Large intestine (tissue), 3 donors: ENCODE measurements around the gene SYT1. TPM values are rescaled to one million over a fixed set of nuclear protein-coding genes. Genes with fewer than 3 reads are reported as not detected.

Source experiments
- DNase-seq, 2 donors: peaks; one replicate each; pipeline versions ENCODE4 v3.0.0 to v3.0.0-alpha.2; 2013
- H3K27ac ChIP-seq: one replicate; pipeline ENCODE4 v1.5.1; 2013; ENCODE audit warnings: low read length
- H3K27me3 ChIP-seq: 2 replicates; pipeline ENCODE4 v1.6.1; 2013; ENCODE audit warnings: low read length; ENCODE audit not compliant: control insufficient read depth, insufficient read depth
- H3K36me3 ChIP-seq: 2 replicates; pipeline ENCODE4 v1.6.1; 2013; ENCODE audit warnings: low read length; ENCODE audit not compliant: control insufficient read depth, insufficient read depth
- H3K4me1 ChIP-seq: one replicate; pipeline ENCODE4 v1.6.1; 2013; ENCODE audit warnings: low read length; ENCODE audit not compliant: control insufficient read depth, insufficient read depth
- H3K4me3 ChIP-seq: one replicate; pipeline ENCODE4 v1.5.1; 2013; ENCODE audit warnings: low read length
- H3K9me3 ChIP-seq: one replicate; pipeline ENCODE4 v1.6.1; 2013; ENCODE audit warnings: mild to moderate bottlenecking, low read depth, low read length, moderate library complexity; ENCODE audit not compliant: control insufficient read depth
- WGBS: methylation state at CpG from one replicate; pipeline ENCODE4 v1.1.5; 2013; ENCODE audit warnings: low lambda C conversion rate; ENCODE audit not compliant: insufficient coverage; 5-methylcytosine and 5-hydroxymethylcytosine counted together
- polyA plus RNA-seq: library from polyadenylated mRNA; unstranded; fragments of 120-200 nt; gene quantifications from one replicate; pipeline ENCODE4 v1.2.1, GENCODE V29; 2013

SYT1 gene
- polyA plus RNA-seq, 1 donor: 12.6 TPM

DNA sequence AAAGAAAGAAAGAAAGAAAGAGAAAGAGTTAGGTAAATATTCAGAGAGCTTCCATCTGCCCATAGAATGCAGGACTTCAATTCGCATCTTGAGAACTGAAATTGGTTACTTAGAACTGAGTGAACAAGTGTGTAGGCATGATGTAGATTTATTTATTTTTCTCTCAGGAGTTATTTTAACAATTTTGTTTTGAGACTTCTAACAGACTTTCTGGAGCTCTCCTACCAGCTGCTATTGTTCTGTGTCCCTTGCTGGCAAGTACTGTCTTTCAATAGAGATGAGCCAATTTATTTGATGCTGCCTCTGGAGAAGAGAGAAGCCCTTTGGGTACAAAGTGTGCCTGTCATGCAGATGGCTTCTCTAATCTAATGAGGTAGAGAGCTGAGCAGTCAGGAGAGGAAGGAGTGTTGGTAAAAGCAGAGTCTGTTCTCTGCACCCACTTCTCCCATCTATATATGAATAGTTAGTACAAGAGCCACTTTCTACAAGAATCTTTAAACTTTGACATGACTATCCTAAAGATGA lies 67.0 kb downstream of the SYT1 start:
- Histone ChIP-seq H3K9me3 (no peaks in the 10 kb centered on the region), H3K27me3 (no peaks in the 10 kb centered on the region), H3K27ac (no peak overlapping the region), H3K4me3 (no peak overlapping the region), H3K36me3 (no peaks in the 10 kb centered on the region), H3K4me1 (no peaks in the 10 kb centered on the region)
- WGBS: no CpG with 5 or more reads among the region's 1 CpG
- DNase-seq: no peak

DNA sequence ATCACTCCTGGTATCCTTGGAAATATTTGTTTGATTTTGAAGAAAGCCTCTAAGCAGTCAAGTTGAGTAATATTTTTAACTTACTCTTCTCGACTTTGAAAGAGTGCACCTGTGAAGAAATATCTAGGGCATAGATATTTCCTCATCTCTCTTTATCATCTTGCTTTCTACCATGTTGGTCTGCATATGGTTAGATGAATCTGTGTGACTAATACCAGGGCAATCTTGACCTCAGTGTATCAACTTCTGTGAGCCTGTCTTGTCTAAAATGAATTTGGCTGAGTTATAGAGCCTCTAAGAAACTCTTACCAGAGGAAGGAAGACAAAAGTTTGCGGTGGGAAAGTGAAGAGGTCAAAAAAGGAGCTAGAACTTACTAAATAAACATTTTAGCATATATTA lies 68.4 kb downstream of the SYT1 start:
- H3K27ac ChIP-seq: no peak overlapping the region
- H3K9me3 ChIP-seq: no peaks in the 10 kb centered on the region
- 92% methylated on average over 1 of the region's 2 CpGs for WGBS
- H3K36me3 ChIP-seq: no peaks in the 10 kb centered on the region
- H3K27me3 ChIP-seq: no peaks in the 10 kb centered on the region
- no peaks in the 10 kb centered on the region for H3K4me1 ChIP-seq
- DNase-seq: no peak
- no peak overlapping the region for H3K4me3 ChIP-seq

DNA sequence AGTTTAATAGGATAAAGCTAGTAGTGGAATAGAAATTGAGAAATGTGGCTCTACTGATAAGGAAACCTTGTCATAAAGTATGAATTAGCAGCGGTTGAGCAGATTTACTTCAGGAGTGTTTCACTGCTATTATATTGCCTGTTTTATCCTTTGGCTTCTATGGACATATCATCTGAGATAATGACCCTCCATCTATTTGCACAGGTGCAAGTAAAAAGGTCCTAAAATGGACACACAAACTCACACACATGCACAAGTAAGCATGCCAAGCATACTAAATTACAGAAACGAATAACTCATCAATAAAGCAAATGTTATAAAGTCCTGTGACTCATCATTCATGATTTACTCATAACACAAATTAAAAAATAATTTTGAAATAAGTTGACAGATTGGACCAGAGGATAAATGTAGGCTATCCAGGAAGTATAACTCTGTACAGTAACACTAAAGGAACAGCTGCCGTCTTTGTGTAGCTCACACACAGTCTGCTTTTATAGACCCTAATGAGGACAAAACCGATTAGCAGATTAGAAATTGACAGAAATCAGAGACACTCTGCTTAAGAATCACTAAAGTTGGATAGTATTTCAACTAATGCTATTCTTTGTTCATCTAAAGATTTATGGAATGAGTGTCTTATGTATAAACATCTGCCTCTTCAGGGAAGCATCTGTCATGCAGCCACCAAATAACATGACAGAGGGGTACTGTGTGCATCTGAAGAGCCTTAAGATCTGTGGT lies 73.9 kb downstream of the SYT1 start:
- Histone ChIP-seq H3K9me3 (no peaks in the 10 kb centered on the region), H3K4me3 (no peak overlapping the region)
- WGBS: no CpG with 5 or more reads among the region's 4 CpGs

DNA sequence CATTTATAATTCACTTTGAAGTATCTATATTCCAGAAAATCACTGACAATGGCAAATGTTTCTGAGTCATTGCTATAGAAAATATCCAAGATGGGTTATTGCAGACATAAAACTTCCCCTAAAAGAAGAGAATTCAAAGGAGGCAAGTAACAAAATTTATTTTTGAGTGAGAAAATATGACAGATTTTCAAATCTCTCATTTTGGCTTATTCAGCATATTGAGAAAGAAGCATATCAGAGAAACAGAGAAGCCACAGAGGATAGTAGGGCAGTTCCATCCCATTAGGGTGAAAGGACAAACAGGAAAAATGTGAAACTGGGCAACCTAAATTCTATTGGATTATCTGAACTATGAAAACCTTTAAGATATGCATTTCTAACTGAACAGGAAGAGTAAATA lies 85.0 kb downstream of the SYT1 start:
- Histone ChIP-seq H3K4me3 (no peak overlapping the region), H3K4me1 (no peaks in the 10 kb centered on the region), H3K9me3 (no peaks in the 10 kb centered on the region), H3K27ac (no peak overlapping the region), H3K36me3 (no peaks in the 10 kb centered on the region), H3K27me3 (no peaks in the 10 kb centered on the region)
- DNase-seq: no peak

More for the DNA sequence above, 73.9 kb downstream of the SYT1 start:
- Histone ChIP-seq H3K36me3 (no peaks in the 10 kb centered on the region), H3K27me3 (no peaks in the 10 kb centered on the region), H3K27ac (no peak overlapping the region), H3K4me1 (no peaks in the 10 kb centered on the region)
- no peak for DNase-seq

DNA sequence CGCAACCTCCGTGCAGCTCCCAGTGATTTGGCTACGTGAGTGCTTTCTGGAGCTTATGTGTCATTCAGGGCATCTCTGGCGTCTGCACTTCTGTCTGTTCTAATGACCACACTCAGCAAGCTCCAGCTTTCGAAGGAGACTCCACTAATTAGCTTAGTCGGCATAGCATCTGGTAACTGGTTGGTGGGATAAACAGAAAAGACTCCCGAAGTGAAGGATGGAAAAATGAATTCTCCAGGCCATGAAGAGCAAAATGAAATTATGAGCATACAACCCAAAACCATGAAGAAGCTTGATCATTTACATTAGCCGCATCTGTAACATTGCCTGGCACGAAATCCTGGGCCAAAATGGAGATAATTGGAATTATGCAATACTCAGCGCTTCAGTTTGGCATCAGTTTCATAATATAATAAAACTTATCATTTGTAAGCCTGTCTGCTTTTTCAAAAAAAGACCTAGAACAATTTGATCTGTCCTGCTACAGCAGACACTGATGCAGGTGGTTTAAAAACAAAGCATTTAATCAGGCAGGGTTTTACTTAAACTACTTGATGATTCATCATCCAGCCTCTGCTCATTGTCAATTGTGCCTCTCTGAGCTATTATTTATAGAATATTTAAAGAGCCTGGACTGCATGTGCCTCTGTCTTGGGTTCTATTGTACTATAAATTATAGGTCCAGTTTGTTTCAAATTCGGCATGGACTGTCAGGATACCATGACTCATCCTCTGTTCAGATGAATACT lies 87.4 kb downstream of the SYT1 start:
- no peak overlapping the region for H3K27ac ChIP-seq
- H3K4me1 ChIP-seq: no peaks in the 10 kb centered on the region
- H3K4me3 ChIP-seq: no peak overlapping the region
- no peaks in the 10 kb centered on the region for H3K36me3 ChIP-seq
- no peaks in the 10 kb centered on the region for H3K27me3 ChIP-seq
- DNase-seq: peak; percentile 1 to 9
- WGBS: 85% methylated on average over 4 of the region's 11 CpGs
- H3K9me3 ChIP-seq: no peaks in the 10 kb centered on the region

DNA sequence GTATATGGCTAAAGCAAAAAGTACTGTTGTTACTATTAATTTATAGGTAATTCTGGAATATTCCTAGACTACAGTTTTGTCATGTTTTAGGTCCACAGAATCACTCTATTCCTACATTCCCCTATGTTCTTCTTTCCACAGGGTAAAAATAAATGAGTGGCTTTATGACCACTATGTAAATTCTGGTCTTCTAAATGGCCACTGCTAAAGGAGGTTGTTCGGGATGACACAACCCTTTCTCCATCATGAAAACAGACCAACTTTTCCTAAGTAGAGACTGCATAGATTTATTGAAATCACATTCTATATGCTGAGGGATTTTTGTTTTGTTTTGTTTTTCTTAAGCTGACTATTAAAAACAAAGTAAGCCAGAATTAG lies 88.0 kb downstream of the SYT1 start:
- no peak overlapping the region for H3K27ac ChIP-seq
- WGBS: 100% methylated on average over 1 of the region's 1 CpG
- no peaks in the 10 kb centered on the region for H3K4me1 ChIP-seq
- no peak overlapping the region for H3K4me3 ChIP-seq
- no peaks in the 10 kb centered on the region for H3K9me3 ChIP-seq
- DNase-seq: no peak
- no peaks in the 10 kb centered on the region for H3K27me3 ChIP-seq
- no peaks in the 10 kb centered on the region for H3K36me3 ChIP-seq

DNA sequence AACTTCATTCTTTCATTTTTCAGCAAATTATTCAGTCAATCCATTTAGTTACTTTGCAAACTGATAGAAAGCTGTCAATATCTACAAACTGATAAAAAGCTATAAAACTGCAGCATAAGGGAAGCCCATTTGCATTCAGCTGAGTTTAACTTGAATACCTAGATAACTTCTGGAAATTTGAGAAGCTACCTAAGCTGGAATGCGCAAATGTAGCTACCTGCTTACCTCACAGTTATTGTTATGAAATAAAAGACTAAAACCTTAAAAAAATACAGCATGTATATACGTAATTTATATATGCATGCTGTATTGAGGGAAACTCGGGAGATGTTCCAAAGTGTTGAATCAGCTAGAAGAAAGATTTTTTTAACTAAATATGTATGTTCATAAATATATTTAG lies 94.4 kb downstream of the SYT1 start:
- WGBS: 63% methylated on average over 2 of the region's 3 CpGs

DNA sequence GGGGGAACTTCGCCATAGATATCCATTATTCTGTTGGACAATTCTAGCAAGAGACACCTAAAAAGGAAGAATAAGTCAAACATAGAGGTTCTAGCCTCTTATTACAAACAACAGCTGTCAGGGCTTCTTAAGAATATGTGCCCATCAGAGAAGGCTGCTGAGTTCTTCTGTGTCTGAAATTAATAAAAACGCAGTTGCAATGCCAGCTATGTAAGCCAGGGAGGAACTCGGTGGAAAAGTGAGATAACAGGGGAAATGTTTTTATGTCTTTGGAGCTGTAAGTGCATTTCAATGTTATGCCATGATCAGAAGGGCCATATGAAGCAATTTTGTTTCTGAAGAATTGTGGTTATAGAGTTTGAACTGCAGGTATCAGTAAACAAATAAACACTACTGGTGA lies 95.0 kb downstream of the SYT1 start:
- H3K27ac ChIP-seq: no peak overlapping the region
- no peaks in the 10 kb centered on the region for H3K36me3 ChIP-seq
- H3K4me1 ChIP-seq: no peaks in the 10 kb centered on the region
- DNase-seq: no peak
- no peak overlapping the region for H3K4me3 ChIP-seq
- WGBS: 58% methylated on average over 2 of the region's 3 CpGs
- H3K9me3 ChIP-seq: no peaks in the 10 kb centered on the region
- no peaks in the 10 kb centered on the region for H3K27me3 ChIP-seq

More for the DNA sequence above, 94.4 kb downstream of the SYT1 start:
- Histone ChIP-seq H3K36me3 (no peaks in the 10 kb centered on the region), H3K4me1 (no peaks in the 10 kb centered on the region), H3K27me3 (no peaks in the 10 kb centered on the region), H3K9me3 (no peaks in the 10 kb centered on the region), H3K4me3 (no peak overlapping the region), H3K27ac (no peak overlapping the region)
- DNase-seq: no peak

DNA sequence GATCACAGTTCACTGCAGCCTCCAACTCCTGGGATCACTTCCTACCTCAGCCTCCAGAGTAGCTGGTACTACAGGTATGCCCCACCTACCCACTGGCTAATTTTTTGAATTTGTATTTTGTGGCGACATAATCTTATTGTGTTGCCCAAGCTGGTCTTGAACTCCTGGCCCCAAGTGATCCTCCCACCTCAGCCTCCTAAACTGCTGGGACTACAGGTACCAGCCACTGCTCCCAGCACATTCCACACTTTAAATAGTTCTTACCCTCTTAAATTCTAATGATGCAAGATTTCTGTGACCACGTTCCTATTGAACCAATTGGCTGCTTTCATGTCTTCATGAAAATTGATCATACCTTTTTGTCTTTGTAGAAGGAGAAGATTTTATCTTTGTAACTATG lies 96.6 kb downstream of the SYT1 start:
- H3K36me3 ChIP-seq: no peaks in the 10 kb centered on the region
- H3K4me3 ChIP-seq: no peak overlapping the region
- WGBS: no CpG with 5 or more reads among the region's 2 CpGs
- no peak overlapping the region for H3K27ac ChIP-seq
- H3K9me3 ChIP-seq: no peaks in the 10 kb centered on the region
- no peaks in the 10 kb centered on the region for H3K4me1 ChIP-seq
- no peaks in the 10 kb centered on the region for H3K27me3 ChIP-seq
- no peak for DNase-seq

DNA sequence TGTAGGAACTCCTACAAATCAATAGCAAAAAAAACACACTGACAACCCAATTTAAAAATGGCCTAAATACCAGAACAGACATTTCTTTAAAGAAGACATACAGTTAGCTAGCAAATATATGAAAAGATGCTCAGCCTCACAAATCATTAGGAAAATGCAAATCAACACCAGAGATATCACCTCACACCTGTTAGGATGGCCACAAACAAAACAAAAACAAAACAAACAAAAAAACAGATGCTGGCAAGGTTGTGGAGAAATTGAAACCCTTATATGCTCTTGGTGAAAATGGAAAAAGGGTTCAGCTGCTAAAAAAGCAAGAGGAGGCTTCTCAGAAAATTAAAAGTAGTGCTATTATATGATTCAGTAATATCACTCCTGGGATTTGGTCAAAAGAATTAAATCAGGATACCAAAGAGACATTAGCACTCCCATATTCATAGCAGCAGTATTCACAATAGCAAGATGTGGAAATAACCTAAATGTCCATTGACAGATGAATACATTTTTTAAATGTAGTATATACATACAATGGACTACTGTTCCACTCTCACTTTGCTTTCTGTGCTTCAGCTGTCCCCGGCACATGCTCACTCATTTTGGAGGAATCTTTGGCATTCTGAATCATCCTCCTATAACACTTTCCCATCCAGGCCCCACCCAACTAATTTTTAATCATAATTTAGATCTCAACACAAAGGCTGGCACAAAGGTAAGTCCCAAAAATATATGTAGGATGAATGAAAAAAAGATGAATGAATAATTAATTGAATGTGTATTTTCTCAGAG lies 99.1 kb downstream of the SYT1 start:
- 80% methylated on average over 1 of the region's 1 CpG for WGBS
- Histone ChIP-seq H3K27me3 (no peaks in the 10 kb centered on the region), H3K4me3 (no peak overlapping the region), H3K4me1 (no peaks in the 10 kb centered on the region), H3K36me3 (no peaks in the 10 kb centered on the region), H3K9me3 (no peaks in the 10 kb centered on the region), H3K27ac (no peak overlapping the region)
- DNase-seq: no peak
